Gastrocnemius medialis (tissue), 4 donors: ENCODE data around the gene LYL1.

Experiments
- CTCF ChIP-seq, 5 experiments: fragments of 450-650 bp in 3 of 5; fragments of 200-600 bp in 2 of 5; sonication (generic) in 2 of 5; IDR thresholded peaks in 4 of 5; conservative IDR thresholded peaks in 1 of 5; 1 replicate in 4 of 5; 2 replicates in 1 of 5; pipeline ENCODE4 v1.5.1; 2016 to 2019; ENCODE audit warnings: antibody characterized with exemption in 5 of 5, mild to moderate bottlenecking in 3 of 5, moderate library complexity in 3 of 5
- POLR2A ChIP-seq, 2 donors: fragments of 450-650 bp; IDR thresholded peaks; one replicate each; pipeline ENCODE4 v1.6.1; 2017; ENCODE audit warnings: antibody characterized with exemption in 2 of 2, mild to moderate bottlenecking in 2 of 2, moderate library complexity in 2 of 2

DNA sequence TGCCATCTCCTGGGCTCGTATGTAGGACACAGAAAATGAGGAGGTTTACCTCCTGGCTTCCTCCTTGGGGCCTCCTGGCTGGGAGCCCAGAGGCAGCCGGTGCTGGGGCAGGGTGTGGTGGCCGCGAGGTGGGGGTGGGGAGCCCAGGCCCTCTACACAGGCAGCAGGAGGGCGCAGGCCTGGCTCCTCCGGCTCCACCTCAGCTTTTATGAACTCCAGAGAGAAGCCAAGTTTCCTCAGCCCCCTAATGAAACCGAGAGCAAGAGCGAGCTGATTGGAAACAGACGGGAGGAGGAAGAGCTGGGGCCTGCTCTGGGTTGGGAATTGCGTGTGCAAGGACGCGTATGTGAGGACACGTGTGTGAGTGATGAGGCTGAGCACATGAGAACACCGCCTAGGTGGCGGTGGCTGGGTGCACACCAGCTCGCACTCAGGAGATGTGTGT, 23.1 kb downstream of the LYL1 start:
- TF ChIP-seq POLR2A (IDR thresholded peaks at IDR 0.05) (no peak), CTCF (IDR thresholded peaks at IDR 0.05 in 4 of 5, conservative IDR thresholded peaks at IDR 0.05 in 1 of 5) (no peak)
